ENCODE data around the gene MEGF10.

- TF ChIP-seq EZH2 (IDR thresholded peaks at IDR 0.05) (no peak), POLR2AphosphoS5 (IDR thresholded peaks at IDR 0.05; ENCODE audit: borderline replicate concordance, low read depth, low read length) (no peak)
Measured at GRCh38 chr5:127389601-127390000, 99.0 kb downstream of the MEGF10 start.

All from SK-N-MC (cell line).